Loucy (cell line): ENCODE data around the gene TDRD10.
A peak's percentile ranks its signal among the peaks of the same experiment; 100 is the strongest.

Source experiments
- H2AFZ ChIP-seq: fragments of 200-600 bp; sonication (generic); 2 replicates; pipeline ENCODE4 v1.6.0; 2016; ENCODE audit warnings: antibody characterized with exemption, mild to moderate bottlenecking, low read length, moderate library complexity
- H3F3A ChIP-seq: fragments of 200-600 bp; 2 replicates; pipeline ENCODE4 v1.6.0; 2016; ENCODE audit warnings: antibody characterized with exemption, low read depth, mild to moderate bottlenecking
- H3K27me3 ChIP-seq: fragments of 200-600 bp; sonication (generic); 2 replicates; pipeline ENCODE4 v1.6.1; 2014; ENCODE audit warnings: low read length, mild to moderate bottlenecking; ENCODE audit not compliant: insufficient read depth, poor library complexity, severe bottlenecking
- H3K36me3 ChIP-seq: fragments of 200-600 bp; sonication (generic); 2 replicates; pipeline ENCODE4 v1.6.1; 2016; ENCODE audit warnings: low read length; ENCODE audit not compliant: insufficient read depth
- H3K4me1 ChIP-seq: fragments of 200-600 bp; sonication (generic); 2 replicates; pipeline ENCODE4 v1.5.1; 2014; ENCODE audit warnings: low read length, mild to moderate bottlenecking; ENCODE audit not compliant: insufficient read depth, poor library complexity, severe bottlenecking
- H3K4me2 ChIP-seq: fragments of 200-600 bp; sonication (generic); 2 replicates; pipeline ENCODE4 v1.6.0; 2014; ENCODE audit warnings: antibody characterized with exemption, low read length, low read depth, mild to moderate bottlenecking; ENCODE audit not compliant: poor library complexity, severe bottlenecking
- H3K4me3 ChIP-seq: fragments of 200-600 bp; sonication (generic); 2 replicates; pipeline ENCODE4 v1.5.1; 2014; ENCODE audit warnings: low read length, mild to moderate bottlenecking, mixed read lengths; ENCODE audit not compliant: poor library complexity, severe bottlenecking
- H3K79me2 ChIP-seq: fragments of 200-600 bp; sonication (generic); 2 replicates; pipeline ENCODE4 v1.6.1; 2014; ENCODE audit warnings: low read length; ENCODE audit not compliant: insufficient read depth
- H3K9ac ChIP-seq: fragments of 200-600 bp; sonication (generic); 2 replicates; pipeline ENCODE4 v1.6.0; 2014; ENCODE audit warnings: mild to moderate bottlenecking, low read depth, low read length, moderate library complexity; ENCODE audit not compliant: poor library complexity, severe bottlenecking
- H3K9me2 ChIP-seq: fragments of 200-600 bp; sonication (generic); replicated peaks from 2 replicates; pipeline ENCODE4 v1.6.1; 2016; ENCODE audit warnings: low read depth, low read length, mixed read lengths
- H3K9me3 ChIP-seq: fragments of 200-600 bp; sonication (generic); 2 replicates; pipeline ENCODE4 v1.6.1; 2014; ENCODE audit warnings: mild to moderate bottlenecking, antibody characterized with exemption, low read length, low read depth; ENCODE audit not compliant: insufficient read depth
- H4K20me1 ChIP-seq: fragments of 200-600 bp; sonication (generic); 2 replicates; pipeline ENCODE4 v1.6.0; 2014; ENCODE audit warnings: antibody characterized with exemption, low read length, mild to moderate bottlenecking; ENCODE audit not compliant: insufficient read depth, poor library complexity, severe bottlenecking
- EZH2phosphoT487 ChIP-seq: fragments of 200-600 bp; IDR thresholded peaks from 2 replicates; pipeline ENCODE4 v1.6.1; 2018; ENCODE audit warnings: antibody characterized with exemption, mild to moderate bottlenecking, moderate library complexity, borderline replicate concordance
- TF ChIP-seq, protein P1 (sequence below): fragments of 200-600 bp; sonication (generic); conservative IDR thresholded peaks from 2 replicates; pipeline ENCODE4 v1.5.1; 2014; ENCODE audit warnings: mild to moderate bottlenecking, antibody characterized with exemption, low read length

The TDRD10 gene

GRCh38 chr1:154557939-154558719 is 56.1 kb downstream of the TDRD10 start, which contains the start of gene UBE2Q1:
Gene UBE2Q1 (minus strand): TSS chr1:154558662. CDS start chr1:154558553, 109 bp downstream.
- Histone ChIP-seq H3K9ac (peak within 1 kb of the TSS; percentile 98), H3F3A (no peaks in the 10 kb centered on the region), H4K20me1 (peaks cover 37% of the 10 kb centered on the region), H3K27me3 (peaks cover 5% of the 10 kb centered on the region), H3K9me3 (no peaks in the 10 kb centered on the region), H3K9me2 (no peaks in the 10 kb centered on the region), H3K79me2 (peaks cover 51% of the 10 kb centered on the region), H3K4me2 (peak within 1 kb of the TSS; percentile 91), H3K36me3 (peaks cover 25% of the 10 kb centered on the region; the same call in 1 of the 2 replicates), H2AFZ (peak within 1 kb of the TSS; percentile 84), H3K4me1 (peaks cover 39% of the 10 kb centered on the region), H3K4me3 (peak within 1 kb of the TSS; percentile 98)
- no peak for TF ChIP-seq EZH2phosphoT487
- TF ChIP-seq, protein P1, sequence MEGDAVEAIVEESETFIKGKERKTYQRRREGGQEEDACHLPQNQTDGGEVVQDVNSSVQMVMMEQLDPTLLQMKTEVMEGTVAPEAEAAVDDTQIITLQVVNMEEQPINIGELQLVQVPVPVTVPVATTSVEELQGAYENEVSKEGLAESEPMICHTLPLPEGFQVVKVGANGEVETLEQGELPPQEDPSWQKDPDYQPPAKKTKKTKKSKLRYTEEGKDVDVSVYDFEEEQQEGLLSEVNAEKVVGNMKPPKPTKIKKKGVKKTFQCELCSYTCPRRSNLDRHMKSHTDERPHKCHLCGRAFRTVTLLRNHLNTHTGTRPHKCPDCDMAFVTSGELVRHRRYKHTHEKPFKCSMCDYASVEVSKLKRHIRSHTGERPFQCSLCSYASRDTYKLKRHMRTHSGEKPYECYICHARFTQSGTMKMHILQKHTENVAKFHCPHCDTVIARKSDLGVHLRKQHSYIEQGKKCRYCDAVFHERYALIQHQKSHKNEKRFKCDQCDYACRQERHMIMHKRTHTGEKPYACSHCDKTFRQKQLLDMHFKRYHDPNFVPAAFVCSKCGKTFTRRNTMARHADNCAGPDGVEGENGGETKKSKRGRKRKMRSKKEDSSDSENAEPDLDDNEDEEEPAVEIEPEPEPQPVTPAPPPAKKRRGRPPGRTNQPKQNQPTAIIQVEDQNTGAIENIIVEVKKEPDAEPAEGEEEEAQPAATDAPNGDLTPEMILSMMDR, result no peak

DNA sequence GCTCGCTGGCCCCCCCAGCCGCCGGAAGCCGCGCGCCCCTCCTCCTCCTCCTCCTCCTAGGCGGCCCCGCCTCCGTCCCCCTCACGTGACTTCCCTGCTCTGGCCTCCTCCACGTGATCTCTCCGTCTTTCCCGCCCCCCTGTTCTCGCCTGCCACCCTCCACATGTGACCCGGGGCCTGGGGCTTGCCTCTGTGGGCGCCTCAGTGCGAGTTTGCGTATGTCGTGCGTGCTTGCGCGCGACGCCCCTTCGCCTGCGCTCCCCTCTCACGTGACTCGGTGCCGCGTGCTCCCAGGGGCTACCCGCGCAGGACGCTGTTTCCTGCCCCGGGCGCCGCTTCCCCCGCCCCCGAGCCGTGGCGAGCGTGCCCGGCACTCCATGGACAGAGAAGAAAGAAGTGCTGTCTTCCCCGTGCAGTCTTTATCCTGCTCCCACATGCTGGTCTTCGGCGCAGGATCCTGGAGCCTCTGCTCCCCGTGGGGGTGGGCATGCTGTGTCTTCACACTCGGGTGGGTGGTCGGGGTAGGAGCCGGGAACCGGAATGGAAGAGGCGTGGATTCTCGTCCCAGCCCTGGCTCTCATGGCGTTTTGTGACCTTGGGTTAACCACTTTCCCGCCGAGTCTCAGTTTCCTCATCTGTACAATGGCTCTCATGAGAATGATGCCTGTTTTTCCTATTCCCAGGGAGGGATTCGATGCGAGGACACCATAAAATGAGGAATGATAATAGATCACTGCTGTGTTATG is 56.9 kb downstream of the TDRD10 start:
- Histone ChIP-seq H2AFZ (peak overlapping the region; percentile 84), H3F3A (no peaks in the 10 kb centered on the region), H3K9me2 (no peaks in the 10 kb centered on the region)

DNA sequence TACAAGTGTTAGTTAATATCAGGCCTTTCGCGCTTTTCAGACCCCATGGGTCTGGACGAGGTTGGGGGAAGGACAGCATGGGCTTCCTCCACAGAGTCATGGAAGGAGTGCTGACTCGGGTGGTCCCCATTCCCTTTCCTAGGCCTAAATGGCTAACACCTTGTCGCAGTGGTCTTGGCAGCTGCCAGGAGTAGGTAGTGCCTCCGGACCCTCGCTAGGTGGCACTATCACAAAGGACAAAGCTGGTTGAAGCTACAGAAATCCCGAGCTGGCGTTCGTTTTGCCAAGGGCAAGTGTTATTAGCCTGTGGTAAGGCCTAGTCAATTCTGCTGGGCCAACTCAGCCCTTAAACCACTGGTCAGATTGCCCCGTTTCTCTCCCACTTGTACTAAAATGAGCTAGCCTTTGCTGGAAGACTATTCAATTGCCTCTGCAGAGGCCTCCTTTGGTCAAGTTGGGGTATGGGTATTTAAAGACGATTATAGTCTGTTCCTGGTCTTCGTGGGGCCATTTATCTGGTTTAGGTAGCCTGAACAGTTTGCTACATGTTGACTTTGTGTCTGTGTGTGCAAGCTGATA is 57.5 kb downstream of the TDRD10 start:
- Histone ChIP-seq H3K4me3 (peak overlapping the region; percentile 80), H3K4me1 (peaks cover 36% of the 10 kb centered on the region), H3K9me2 (no peaks in the 10 kb centered on the region), H3F3A (no peaks in the 10 kb centered on the region), H3K9me3 (no peaks in the 10 kb centered on the region), H3K79me2 (peaks cover 37% of the 10 kb centered on the region), H3K27me3 (peaks cover 5% of the 10 kb centered on the region), H4K20me1 (peaks cover 33% of the 10 kb centered on the region), H3K9ac (peak overlapping the region; percentile 87), H3K36me3 (peaks cover 11% of the 10 kb centered on the region; the same call in 1 of the 2 replicates), H3K4me2 (peak overlapping the region; percentile 91), H2AFZ (peak overlapping the region; percentile 84)
- TF ChIP-seq, protein P1, result peak; percentile 98
- no peak for TF ChIP-seq EZH2phosphoT487

More for the DNA sequence above, 56.9 kb downstream of the TDRD10 start:
- Histone ChIP-seq H4K20me1 (peaks cover 37% of the 10 kb centered on the region), H3K9me3 (no peaks in the 10 kb centered on the region), H3K27me3 (peaks cover 5% of the 10 kb centered on the region), H3K36me3 (peaks cover 18% of the 10 kb centered on the region; the same call in 1 of the 2 replicates), H3K4me2 (peak overlapping the region; percentile 91), H3K4me3 (peak overlapping the region; percentile 80), H3K4me1 (peaks cover 36% of the 10 kb centered on the region), H3K9ac (peak overlapping the region; percentile 87), H3K79me2 (peaks cover 44% of the 10 kb centered on the region)
- no peak for TF ChIP-seq EZH2phosphoT487
- TF ChIP-seq, protein P1, result no peak
